ENCODE results near the gene SCP2. TPM values are rescaled to one million over a fixed set of nuclear protein-coding genes. Genes with fewer than 3 reads are reported as not detected.

SCP2 gene
- total RNA-seq, 1 donor from 2014 or later: 61.7 TPM

DNA sequence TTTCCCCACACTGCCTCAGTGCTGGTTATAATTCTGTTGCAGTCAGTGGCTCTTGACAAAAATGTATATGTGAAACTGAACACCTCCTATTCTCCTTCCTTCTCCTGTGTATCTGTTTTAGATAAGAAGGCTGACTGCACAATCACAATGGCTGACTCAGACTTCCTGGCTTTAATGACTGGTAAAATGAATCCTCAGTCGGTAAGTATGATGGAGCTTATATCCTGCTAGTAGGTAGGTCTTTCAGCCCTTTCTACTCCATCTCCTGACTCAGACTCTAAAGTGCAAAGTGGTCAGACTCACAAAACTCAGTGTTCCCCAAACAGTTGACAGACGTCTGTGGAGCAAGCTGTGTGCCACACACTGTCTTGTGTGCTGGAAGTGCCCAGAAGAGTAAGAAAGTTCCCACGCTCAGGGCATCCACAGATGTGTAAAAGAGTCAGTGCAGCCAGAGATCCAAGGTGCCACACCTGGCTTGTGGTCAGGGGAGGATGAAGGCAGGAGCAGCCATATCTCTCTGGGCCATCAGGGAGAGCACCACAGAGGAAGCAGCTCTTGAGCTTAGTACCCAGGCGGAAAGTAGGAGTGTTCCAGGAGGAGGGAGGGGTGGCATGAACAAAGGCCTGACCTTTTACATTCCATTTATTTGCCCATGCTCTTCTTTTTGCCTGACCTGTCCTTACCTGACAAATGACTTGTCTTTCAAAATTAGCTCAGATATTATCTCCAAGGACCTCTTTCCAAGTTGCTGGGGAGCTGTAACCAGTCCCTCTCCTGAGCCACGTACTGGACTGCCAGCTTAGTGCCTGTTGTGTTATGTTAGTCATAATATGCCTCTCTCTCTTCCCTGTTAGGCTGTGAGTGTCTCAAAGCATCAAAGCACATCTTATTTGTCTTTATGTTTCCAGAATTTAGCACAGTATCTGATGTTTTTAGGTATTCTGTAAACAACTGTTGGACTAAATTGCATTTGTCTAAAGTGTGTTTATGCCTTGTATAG is 121.0 kb downstream of the SCP2 start:
- no peak overlapping the region for H3K27ac Mint-ChIP-seq

DNA sequence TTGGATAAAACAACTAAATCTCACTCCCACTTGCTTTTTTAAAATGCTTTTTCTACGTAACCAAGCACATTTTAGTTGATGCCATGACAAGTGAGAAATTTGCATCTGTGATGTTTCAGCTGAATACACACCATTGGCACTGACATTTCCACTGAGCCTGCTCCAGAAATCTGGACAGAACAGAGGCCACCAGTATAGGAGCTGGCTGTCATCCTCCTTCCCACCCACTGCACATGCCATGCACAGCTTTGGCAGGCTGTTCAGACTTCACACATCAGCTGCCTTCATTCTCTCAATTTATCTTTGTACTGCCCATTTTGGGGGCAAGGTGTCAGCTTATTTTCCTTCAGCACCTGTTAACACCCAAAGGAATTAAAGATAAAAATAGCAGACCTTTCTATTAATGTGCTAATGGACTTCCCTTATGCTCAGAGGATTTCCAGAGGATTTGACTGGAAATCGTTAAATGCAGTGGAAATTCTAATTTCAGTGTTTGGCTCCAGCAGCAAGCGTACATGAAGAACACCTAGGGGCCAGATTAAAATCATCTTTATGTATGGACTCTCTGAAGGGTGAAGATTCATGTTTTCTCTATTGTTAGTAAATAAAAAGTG is 122.0 kb downstream of the SCP2 start:
- Mint-ChIP-seq H3K9me3 (no peaks in the 10 kb centered on the region), H3K36me3 (ENCODE audit: low read depth) (peaks cover 31% of the 10 kb centered on the region), H3K27ac (no peak overlapping the region), H3K4me1 (peaks cover 8% of the 10 kb centered on the region), H3K27me3 (no peaks in the 10 kb centered on the region), H3K4me3 (no peak overlapping the region)
- DNase-seq: no peak
- intact Hi-C loops (cut with micrococcal nuclease): no loop called here

More for the DNA sequence above, 121.0 kb downstream of the SCP2 start:
- H3K4me1 Mint-ChIP-seq: peaks cover 8% of the 10 kb centered on the region
- no peak overlapping the region for H3K4me3 Mint-ChIP-seq
- no peak for DNase-seq
- no peaks in the 10 kb centered on the region for H3K27me3 Mint-ChIP-seq
- intact Hi-C loops (cut with micrococcal nuclease): no loop called here
- H3K9me3 Mint-ChIP-seq: no peaks in the 10 kb centered on the region
- H3K36me3 Mint-ChIP-seq (ENCODE audit: low read depth): peaks cover 27% of the 10 kb centered on the region

DNA sequence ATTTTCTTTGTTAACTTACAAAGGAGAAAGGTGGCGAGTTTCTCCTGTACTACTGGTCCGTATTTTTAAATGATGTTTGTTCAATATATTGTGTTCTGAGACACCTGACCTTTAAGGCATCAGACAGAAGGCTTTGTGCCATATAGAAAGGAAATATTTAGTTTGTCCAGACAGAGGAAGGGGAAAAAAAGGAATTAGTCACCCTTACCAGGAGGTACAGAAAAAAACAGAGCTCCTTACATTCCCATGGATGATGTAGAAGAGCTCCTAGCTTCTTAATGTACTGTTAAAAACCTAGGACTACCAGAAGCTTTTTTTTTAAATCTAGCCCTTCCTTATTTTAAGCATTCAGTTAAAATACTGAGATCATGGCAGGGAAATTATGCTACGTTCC is 122.5 kb downstream of the SCP2 start:
- no peak overlapping the region for H3K27ac Mint-ChIP-seq
- H3K36me3 Mint-ChIP-seq (ENCODE audit: low read depth): peaks cover 35% of the 10 kb centered on the region
- no peaks in the 10 kb centered on the region for H3K9me3 Mint-ChIP-seq
- intact Hi-C loops (cut with micrococcal nuclease): no loop called here
- H3K4me1 Mint-ChIP-seq: peaks cover 8% of the 10 kb centered on the region
- H3K27me3 Mint-ChIP-seq: no peaks in the 10 kb centered on the region
- H3K4me3 Mint-ChIP-seq: no peak overlapping the region
- no peak for DNase-seq

DNA sequence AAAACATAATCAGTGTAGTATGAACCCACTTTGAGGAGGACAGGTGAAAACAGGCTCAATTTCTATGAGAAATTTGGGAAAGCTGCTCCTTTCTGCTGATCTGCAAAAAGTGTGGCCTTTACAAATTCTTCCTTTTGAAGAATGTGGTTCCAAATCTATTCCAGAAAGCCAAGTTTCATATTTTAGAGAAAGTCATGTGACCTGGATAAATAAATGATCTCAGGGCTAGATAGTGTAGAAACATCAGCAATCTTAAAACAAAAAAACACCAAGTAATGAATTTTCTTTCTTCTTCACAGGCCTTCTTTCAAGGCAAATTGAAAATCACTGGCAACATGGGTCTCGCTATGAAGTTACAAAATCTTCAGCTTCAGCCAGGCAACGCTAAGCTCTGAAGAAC is 123.2 kb downstream of the SCP2 start:
- H3K36me3 Mint-ChIP-seq (ENCODE audit: low read depth): peaks cover 36% of the 10 kb centered on the region
- no peaks in the 10 kb centered on the region for H3K9me3 Mint-ChIP-seq
- intact Hi-C loops (cut with micrococcal nuclease): no loop called here
- no peak for DNase-seq
- H3K27ac Mint-ChIP-seq: no peak overlapping the region
- peaks cover 8% of the 10 kb centered on the region for H3K4me1 Mint-ChIP-seq
- no peaks in the 10 kb centered on the region for H3K27me3 Mint-ChIP-seq
- H3K4me3 Mint-ChIP-seq: no peak overlapping the region

DNA sequence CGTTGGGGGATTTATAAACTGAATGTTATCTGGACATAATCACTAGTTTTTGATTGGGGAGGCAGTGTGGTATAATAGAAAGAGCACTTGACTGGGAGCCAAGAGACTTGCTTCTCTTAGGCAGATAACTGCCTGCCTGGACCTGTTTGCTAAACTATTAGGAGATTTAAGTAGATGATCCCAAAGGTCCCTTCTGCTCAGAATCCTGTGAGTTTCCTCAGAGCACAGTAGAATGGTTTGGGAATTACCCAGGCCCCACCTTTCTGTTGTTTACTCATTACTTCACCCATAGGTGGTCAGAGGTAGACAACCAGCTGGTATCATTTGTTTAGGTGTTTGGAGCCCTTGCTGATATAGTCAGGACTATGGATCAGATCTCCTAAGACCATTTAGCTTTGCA is 124.6 kb downstream of the SCP2 start:
- Mint-ChIP-seq H3K27me3 (no peaks in the 10 kb centered on the region), H3K36me3 (ENCODE audit: low read depth) (peaks cover 36% of the 10 kb centered on the region), H3K4me1 (peaks cover 8% of the 10 kb centered on the region), H3K9me3 (no peaks in the 10 kb centered on the region), H3K4me3 (no peak overlapping the region), H3K27ac (no peak overlapping the region)
- no peak for DNase-seq
- intact Hi-C loops (cut with micrococcal nuclease): no loop called here

DNA sequence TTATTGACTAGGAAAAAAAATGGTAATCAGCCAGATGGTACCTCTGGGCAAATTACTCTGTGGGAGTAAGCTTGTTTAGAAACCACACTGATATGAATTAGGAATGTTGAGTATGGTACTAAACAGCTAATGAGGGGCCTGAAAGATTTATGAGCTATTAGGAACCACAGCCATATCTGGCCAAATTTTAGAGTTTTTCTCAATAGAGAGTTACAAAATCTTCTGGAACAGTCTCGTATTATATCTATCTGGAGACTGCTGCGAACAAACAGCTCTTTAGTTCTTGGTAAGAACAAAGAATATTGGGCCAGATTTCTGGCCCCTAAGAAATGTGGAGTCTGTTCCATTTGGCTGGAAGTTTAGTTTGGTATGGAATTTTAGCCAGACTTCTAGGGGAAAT is 130.1 kb downstream of the SCP2 start:
- no peak overlapping the region for H3K27ac Mint-ChIP-seq
- H3K4me1 Mint-ChIP-seq: no peaks in the 10 kb centered on the region
- no peaks in the 10 kb centered on the region for H3K9me3 Mint-ChIP-seq
- no peak for DNase-seq
- peaks cover 35% of the 10 kb centered on the region for H3K27me3 Mint-ChIP-seq
- intact Hi-C loops (cut with micrococcal nuclease): no loop called here
- H3K4me3 Mint-ChIP-seq: no peak overlapping the region
- H3K36me3 Mint-ChIP-seq (ENCODE audit: low read depth): peaks cover 16% of the 10 kb centered on the region

DNA sequence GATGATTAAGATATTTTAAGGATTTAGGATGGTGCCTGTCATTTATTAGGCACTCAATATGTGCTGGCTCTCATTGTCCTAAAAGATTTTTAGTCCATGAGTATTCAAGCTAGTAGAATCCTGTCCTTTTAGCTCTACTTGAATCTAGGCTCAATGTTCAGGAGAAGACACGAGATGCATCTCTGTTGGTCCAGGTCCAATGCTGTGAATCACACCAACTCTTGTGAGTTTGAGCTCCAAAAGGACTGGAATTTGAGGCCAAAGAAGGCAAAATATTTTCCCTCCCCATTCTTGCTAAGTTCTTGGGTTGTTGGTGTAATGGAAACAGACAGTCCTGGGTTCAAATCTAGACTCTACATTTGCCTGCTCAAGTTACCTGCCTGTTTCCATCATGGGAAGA is 133.5 kb downstream of the SCP2 start:
- DNase-seq: no peak
- no peaks in the 10 kb centered on the region for H3K36me3 Mint-ChIP-seq (ENCODE audit: low read depth)
- H3K4me1 Mint-ChIP-seq: peaks cover 1% of the 10 kb centered on the region
- H3K27me3 Mint-ChIP-seq: peaks cover 57% of the 10 kb centered on the region
- H3K9me3 Mint-ChIP-seq: no peaks in the 10 kb centered on the region
- no peak overlapping the region for H3K4me3 Mint-ChIP-seq
- no peak overlapping the region for H3K27ac Mint-ChIP-seq
- intact Hi-C loops (cut with micrococcal nuclease): no loop called here

DNA sequence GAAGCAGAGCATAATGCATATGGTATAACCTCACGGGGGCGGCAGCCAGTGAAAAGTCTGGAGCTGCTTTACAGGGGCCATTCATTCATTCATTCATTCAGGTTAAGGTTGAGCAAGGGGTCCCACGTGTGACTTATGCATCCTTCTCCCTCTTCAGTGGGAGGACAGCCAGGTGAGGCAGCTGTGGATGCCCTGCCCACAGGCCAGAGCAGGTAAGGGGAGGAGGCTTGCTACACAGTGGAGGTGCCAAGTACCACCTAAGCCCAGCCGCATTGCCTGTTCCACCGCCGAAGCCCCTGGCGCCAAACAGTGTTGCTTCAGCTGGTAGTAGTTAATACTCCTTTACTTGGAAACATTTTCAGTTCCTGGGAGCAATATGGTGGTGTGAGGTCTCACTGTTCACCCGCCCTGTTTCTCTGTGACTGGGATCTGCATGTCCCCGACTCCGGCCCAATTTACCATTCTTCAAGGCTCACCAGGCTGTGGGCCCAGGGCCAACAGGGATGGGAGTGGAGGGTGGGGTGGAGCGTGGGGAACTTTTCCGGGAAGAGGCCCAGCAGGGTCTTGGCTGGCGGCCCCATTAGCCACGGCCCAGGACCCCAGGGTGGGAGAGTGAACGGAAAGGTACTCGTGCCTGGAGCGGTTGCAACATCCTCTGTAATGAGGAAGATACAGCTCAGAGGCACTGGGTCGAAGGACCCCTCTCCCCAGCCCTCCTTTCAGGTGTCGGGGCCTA is 134.2 kb downstream of the SCP2 start:
- Mint-ChIP-seq H3K4me3 (peak overlapping the region; percentile 35), H3K9me3 (no peaks in the 10 kb centered on the region), H3K27me3 (peaks cover 58% of the 10 kb centered on the region), H3K4me1 (peaks cover 1% of the 10 kb centered on the region), H3K36me3 (ENCODE audit: low read depth) (no peaks in the 10 kb centered on the region), H3K27ac (no peak overlapping the region)
- no peak for DNase-seq
- intact Hi-C loops (cut with micrococcal nuclease): no loop called here

DNA sequence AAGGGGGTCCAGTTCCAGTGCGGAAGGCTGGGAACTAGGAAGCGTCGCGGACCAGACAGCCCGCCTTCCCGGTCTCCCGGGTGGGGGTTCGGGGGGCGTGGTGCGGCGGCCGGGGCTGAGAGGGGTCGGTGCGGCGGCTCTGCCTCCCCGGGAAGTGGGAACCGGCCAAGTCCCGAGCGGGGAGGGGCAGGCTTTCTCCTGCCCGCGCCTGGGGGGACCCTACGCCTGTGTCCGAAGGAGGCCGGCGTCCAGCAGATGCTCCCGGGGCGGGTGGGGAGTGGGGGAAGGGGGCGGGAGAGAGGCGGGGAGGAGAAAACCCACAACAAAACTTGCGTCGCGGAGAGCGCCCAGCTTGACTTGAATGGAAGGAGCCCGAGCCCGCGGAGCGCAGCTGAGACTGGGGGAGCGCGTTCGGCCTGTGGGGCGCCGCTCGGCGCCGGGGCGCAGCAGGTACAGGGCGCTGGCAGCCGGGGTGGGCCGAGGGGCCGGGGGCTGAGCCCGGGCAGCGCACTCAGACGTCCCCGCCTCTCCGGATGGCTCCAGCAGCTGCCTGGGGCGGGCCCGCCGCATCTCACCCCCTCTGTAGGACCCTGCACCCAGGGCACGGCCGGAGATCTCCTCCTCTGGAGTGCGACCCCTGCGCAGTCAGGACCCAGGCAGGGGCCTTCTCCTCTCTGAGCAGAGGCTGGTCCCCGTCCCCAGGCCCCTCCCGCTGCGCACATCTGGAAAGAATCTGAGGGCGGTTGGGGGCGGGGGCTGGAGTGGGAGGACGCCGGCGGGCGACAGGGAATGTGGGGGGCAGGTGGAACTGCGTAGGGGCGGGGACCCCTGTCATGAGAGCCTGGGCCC is 135.0 kb downstream of the SCP2 start, which contains the start of gene PODN:
PODN (plus strand) TSS at position 355 of the 849 bp plus-strand sequence. CDS start 7,643 bp downstream, outside the sequence.
- Mint-ChIP-seq H3K9me3 (no peaks in the 10 kb centered on the region), H3K27me3 (peaks cover 58% of the 10 kb centered on the region), H3K4me3 (peak within 1 kb of the TSS; percentile 56), H3K27ac (no peak within 1 kb of the TSS), H3K4me1 (peaks cover 1% of the 10 kb centered on the region), H3K36me3 (ENCODE audit: low read depth) (no peaks in the 10 kb centered on the region)
- no peak for DNase-seq
- intact Hi-C loops (cut with micrococcal nuclease): no loop called here

DNA sequence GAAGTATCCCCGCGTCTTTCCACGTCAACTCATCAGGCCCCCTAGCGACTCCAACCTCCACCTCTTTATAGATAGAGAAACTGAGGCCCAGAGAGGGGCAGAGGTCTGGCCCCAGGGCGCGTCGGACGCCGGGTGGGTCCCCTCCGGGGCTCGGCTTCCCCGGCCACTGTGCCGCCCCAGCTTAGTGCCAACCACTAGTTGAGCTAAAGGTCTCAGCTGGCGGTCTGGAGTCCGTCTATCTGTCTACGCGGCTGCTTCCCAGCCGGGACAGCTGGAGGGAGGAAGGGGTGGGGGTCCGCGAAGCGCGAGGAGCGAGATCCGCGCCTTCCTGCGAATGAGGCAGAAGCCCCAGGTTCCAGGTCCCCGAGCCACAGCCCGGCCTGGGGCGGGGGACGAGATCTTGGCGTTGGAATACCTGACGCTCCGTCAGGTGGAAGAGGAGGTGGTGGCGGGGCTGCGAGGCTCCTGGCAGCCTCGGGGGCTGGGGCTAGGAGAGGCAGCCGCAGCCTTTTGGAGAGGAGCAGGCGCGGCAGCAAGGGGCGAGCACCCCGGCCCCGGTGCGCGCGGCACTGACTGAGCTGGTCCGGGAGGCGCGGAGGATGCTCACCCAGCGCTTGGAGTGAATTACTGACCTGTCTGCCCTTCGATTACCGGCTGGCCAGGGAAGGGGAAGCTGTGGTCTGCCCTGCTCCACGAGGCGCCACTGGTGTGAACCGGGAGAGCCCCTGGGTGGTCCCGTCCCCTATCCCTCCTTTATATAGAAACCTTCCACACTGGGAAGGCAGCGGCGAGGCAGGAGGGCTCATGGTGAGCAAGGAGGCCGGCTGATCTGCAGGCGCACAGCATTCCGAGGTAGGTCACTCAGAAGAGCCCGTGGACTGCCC is 135.9 kb downstream of the SCP2 start:
- Mint-ChIP-seq H3K36me3 (ENCODE audit: low read depth) (no peaks in the 10 kb centered on the region), H3K27ac (no peak overlapping the region), H3K4me1 (peaks cover 1% of the 10 kb centered on the region), H3K4me3 (peak overlapping the region; percentile 56), H3K27me3 (peaks cover 56% of the 10 kb centered on the region), H3K9me3 (no peaks in the 10 kb centered on the region)
- no peak for DNase-seq
- intact Hi-C loops (cut with micrococcal nuclease): no loop called here

DNA sequence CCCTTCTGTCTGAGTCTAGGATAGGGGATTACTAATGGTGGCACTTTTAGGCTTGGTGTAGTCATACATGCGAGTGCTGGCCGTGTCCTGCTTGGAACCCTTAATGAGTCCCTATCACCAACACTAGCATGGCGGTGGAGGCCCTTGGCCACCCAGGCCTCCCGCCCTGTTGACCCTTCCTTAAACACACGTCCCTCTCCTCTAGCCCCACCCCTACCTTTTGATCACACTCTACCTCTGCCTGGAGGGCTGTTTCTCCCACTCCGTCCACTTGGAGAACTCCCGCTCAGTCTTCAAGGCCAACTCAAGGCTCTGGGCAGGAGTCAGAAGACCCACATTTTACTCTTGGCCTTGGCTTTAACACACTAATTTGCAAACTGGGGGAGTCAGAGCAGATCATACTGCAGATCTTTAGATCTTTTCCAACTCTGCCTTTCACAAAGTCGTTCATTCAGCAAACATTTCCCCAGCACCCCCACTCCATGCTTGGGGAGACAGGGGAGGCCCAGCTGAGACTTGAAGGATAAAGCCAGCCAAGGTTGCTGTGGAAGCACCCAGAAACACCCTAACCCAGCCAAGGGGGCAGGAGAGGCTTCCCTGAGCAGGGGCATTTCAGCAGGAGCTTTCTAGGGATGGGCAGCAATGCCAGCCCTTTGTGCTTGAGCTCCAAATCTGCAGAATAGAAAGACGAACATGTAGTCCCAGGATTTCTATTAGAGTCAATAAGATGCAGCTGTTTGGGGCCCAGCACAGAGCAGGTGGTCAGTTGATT is 136.9 kb downstream of the SCP2 start:
- no peaks in the 10 kb centered on the region for H3K9me3 Mint-ChIP-seq
- intact Hi-C loops (cut with micrococcal nuclease): no loop called here
- no peak for DNase-seq
- no peaks in the 10 kb centered on the region for H3K36me3 Mint-ChIP-seq (ENCODE audit: low read depth)
- H3K4me1 Mint-ChIP-seq: peaks cover 1% of the 10 kb centered on the region
- H3K4me3 Mint-ChIP-seq: no peak overlapping the region
- no peak overlapping the region for H3K27ac Mint-ChIP-seq
- peaks cover 50% of the 10 kb centered on the region for H3K27me3 Mint-ChIP-seq

DNA sequence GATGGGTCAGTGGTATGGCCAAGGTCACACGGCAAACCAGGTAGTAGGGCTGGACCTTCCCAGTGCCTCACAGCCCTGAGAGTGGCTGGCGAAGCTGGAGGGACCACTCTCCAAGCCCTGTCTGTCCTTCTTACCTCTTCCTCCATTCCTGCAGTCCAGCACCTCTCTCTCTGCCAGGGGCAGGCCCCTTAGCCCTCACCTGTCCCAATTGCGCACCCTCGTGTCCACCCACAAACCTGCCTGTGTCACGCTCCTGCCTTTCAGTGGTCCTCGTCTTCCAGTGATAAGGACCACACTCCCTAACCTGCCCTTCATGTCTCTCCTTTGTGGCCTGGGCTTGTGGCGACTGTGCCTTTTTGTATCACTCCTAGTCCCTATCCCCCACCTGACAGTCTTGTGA is 138.3 kb downstream of the SCP2 start:
- Mint-ChIP-seq H3K27me3 (peaks cover 36% of the 10 kb centered on the region), H3K4me1 (peaks cover 1% of the 10 kb centered on the region), H3K9me3 (no peaks in the 10 kb centered on the region), H3K27ac (no peak overlapping the region), H3K4me3 (no peak overlapping the region), H3K36me3 (ENCODE audit: low read depth) (no peaks in the 10 kb centered on the region)
- no peak for DNase-seq
- intact Hi-C loops (cut with micrococcal nuclease): no loop called here

Measured in activated CD4-positive, alpha-beta T cell treated with anti-CD3 and anti-CD28 coated beads, Interleukin-2, amount 10 ng/mL, durations not matched to agents 24 days and 14 days (primary cell).